COLO829 (cell line): ENCODE results near the gene DYNLT2.

Source experiments
- DNase-seq: peaks from one replicate; pipeline ENCODE4 v3.0.0; 2012; ENCODE audit warnings: low spot score

The DYNLT2 gene, protein sequence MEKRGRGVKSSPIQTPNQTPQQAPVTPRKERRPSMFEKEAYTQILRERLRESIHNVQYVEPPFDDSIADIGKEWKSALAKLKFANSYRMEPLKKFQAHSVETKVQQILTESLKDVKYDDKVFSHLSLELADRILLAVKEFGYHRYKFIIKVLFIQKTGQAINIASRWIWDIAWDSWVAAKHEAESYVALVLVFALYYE

GRCh38 chr6:169751242-169752073 lies at the start of gene DYNLT2, which contains the start of gene ERMARD:
Gene DYNLT2, minus strand, starts transcription at chr6:169751572. Its CDS starts 114 bp downstream, at chr6:169751458.
Gene ERMARD, plus strand, starts transcription at chr6:169751622. Its CDS starts 36 bp downstream, at chr6:169751658.
- peak; percentile 79 for DNase-seq

DNA sequence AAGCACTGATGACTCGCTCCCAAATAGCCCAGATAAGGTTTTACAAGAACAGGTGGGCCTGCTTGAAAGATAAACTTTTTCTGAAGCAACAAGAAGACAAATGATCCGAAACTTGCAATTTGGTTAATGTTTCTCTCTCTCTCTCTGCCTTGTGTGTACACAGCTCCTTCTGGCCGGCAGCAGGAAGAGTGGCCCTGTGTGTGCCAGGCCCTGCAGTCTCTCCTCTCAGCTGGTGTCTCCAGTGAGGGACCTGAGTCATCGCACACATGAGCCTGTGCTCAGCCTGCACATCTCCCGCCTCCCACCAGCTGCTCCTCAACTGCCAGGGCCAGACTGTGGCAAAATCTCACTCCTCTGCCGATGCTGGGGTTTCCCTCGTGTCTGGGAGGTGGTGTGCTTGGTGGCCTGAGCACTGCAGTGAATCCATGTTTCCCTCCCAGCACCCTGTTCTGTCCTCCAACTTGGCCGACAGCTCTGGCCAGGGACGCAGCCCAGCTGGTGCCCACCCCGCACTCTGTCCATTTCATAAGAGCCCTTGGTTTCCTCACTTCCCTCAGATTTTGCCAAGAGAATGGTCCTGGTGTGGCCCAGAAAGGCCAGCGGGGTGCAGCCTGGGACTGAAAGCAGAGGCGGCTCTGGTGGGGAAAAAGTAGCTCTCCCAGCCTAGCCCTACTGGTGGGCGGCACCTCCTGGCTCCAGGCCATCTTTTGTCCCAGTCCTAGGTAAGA lies 49.5 kb upstream of the DYNLT2 start:
- DNase-seq = no peak

- DNase-seq = no peak
These were observed 48.8 kb upstream of the DYNLT2 start for GRCh38 chr6:169800116-169800667.

GRCh38 chr6:169799474-169799926 lies 48.1 kb upstream of the DYNLT2 start:
- DNase-seq = no peak

DNA sequence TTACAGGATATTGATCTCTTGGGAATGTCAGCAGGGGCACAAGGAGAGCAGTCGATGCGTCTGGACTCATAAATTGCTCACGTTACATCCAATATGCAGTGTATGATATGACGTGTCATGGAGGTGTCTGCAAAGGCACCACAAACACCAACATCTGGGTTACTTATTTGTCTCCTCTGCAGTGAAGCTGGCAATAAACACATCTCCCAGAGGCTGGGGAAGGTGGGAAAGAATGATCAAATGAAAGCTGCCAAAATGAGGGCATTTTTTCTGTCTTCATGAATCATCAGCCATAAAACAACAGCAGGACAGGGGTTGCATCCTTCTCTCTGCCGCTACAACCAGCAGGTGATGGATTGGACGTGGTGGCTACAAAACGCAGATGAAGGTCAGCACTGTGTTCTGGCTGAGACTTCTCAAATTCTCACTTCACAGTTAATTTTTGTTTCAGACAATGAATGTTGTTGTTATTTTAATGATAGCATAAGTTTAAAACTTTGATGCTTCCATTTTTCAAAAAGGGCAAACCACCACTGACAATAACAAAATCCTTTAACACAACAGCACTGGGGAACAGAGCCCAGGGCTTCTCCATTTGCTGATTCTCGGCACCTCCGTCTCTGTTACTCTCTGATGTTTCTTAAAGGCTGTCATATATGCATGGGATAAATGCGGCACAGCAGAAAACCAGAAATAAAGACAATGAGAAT lies 47.5 kb upstream of the DYNLT2 start:
- no peak for DNase-seq

DNA sequence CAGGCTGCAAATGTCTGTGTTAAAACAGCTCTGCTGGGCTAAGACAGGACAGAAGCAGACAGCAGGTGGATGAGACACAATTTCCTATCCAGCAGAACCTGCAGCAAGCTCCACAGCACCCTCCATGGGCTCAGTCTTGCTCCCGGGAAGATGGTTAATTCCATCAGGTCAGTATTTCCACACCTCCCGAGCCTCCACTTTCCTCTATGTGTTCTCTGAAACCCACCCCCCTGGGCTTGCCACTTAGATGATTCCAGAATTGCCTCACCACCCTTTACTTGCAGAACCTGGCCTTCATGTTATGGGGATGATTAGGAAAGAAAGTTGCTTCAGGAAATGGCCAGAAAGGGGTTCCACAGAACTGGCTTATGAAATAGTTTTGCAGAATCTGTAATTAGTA lies 43.8 kb upstream of the DYNLT2 start:
- no peak for DNase-seq

DNA sequence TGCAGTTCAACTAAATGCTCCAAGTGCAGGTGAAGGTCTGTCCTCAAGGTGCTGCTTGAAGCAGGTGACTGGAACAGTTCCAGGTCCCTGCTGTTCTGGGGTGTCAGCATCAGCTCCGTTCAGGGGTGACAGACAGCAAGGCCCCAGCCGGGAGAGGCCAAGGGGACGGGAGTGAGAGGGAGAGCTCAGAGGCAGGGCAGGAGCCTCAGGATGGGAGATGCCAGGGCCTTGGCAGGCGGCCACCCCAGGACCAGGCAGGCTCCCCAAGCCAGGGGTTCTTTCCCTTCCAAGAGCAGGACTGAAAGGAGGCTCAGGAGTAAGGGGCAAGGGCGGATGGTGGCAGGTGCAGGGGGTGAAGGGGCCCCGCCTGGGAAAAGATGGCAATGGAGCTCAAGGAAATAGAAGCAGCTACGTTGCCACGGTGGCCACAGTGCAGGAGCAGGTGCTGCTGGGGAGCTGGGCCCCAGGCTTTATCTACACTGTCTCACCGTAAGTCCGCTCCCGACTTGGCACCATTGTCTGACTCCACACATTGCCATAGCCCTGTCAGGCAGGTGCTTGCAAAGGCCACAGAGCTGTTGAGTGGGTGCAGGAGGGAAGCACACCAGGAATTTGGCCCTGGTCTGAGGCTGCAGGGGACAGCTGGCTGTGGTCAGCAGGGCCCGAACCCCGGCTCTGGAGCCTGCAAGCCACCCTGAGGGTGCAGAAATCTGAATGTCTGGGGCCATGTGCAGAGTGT lies 43.1 kb upstream of the DYNLT2 start:
- no peak for DNase-seq

DNA sequence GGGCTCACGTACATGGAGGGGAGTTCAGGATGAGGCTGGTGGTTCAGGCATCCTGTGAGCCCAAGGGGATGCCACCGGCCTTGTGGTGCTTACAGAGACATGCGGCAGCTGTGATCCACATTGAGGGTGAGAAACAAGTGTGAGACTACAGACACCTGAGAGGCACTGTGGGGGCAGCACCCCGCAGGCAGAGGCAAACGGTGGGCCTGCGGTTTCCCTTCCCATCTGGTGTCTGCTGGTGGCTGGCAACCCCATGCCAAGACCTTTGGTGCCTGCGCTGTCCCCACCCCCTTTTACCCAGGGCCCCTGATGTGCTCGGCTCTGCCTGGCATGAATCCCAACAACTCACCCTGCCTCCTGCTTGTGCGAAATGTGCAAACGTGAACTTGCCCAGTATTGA lies 42.0 kb upstream of the DYNLT2 start:
- no peak for DNase-seq

- no peak for DNase-seq
These were observed 41.1 kb upstream of the DYNLT2 start for GRCh38 chr6:169792306-169793015.

DNA sequence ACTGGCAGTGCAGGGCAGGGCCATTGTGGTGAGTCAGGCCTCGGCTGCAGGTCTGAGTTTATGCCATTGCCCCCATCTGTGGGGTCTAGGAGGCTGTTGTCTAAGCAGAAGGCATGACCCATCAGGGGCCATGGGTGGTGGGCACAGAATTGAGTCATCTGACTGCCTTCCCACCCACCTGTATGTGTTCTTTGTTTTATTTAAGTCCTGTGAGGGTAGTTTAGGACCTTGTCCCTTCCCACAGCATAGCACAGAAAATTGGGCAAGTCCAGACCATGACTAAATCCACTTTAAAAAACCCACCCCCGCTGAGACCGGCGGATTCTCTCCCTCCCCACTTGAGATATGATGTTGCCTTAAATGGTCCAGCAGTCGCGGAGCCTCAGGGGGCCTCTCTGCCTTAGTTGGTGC lies 40.4 kb upstream of the DYNLT2 start:
- no peak for DNase-seq

DNA sequence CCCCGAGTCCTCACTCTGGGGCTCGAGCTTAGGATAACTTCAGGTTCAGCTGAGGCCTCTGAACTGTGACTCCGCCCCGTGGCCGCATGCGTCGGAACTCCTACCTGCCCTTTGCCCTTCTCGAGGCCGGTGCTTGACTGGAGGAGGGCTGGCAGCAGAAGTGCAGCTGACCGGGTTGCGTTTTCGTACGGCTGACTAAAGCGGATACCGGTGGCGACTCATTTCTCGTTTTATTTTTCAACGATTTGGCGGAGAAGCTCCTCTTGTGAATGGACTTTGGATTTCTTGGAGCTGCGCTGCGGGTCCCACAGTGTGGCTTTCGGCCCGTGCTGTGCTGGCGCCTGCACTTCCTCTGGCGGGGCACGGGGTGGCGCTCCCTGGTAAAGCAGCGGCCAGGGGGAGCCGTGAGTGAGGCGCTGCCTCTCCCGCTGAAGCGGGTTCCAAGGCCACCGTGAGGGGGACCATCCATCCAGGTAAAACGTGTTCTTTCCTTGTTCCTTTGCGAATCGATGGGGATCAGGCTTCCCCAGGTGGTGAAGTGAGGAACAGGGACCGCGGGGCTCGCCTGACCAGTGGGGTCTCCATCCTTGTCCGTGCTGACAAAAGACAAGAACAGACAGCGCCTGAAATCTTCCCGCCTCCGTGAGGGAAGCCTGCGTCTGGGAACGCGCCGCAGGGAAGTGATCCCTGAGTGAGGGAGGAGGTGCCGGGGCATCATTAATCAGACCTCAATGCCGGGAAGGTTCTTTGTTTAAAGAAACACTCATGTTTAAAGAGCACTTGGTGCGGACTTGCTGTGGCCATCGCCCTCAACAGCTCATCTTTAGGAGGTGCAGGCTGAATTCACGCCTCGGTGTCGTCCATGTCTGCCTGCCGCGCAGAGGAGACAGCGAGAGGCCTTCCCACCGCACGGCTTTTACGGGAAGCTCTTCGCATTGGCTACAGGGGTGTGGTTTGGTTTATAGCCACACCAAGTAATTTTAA lies 38.9 kb upstream of the DYNLT2 start:
- peak; percentile 43 for DNase-seq

DNA sequence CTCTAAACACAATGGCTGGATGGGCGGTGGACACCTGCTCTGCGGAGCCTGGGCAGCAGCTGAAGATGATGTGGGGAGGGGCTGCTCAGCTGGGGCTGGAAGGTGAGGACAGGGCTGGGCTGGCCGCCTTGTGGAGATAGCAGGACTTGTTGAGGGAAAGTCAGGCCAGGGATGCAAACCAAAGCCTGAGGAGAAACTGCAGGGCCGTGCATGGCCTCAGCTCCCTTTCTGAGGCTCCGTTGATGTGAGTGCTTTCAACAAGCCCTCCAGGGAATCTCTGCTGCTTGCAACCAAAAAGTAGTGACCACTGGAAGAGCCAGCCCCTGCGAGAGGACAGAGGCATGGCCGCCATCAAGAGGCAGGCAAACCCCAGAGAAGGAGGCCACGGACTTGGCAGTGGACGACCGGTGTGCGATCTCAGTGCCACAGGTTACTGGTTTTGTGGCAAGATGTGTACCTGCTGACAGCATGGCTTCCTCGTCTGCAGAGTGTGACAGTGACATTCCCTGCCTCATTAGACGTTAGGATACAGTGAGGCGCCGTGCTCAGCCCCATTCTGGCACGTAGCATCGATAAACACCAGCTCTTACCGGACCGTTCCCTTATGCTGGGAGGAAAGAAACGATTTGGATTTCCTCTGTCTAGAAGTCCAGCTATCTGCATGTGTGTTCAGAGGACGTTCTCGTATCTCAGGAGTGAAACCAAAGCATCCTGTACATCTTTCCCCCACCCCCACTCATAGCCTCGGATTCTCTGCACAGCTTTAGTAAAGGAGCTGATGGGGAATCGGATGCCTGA lies 38.0 kb upstream of the DYNLT2 start:
- no peak for DNase-seq

DNA sequence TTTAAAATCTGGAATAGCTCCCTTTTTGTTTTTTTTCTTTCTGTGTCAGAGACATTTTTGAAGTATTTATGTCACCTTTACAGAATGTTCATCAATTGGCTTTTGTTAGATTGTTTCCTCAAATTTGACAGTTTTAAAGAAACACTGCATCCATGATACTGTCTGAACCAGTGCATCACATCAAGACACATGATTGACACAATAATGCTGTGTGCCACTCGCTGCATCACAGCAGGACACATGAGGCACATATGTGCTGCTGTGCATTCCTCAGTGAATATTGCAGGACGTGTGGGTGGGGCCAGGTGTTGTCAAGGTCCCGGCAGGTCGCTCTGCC lies 37.4 kb upstream of the DYNLT2 start:
- DNase-seq = no peak

- no peak for DNase-seq
These were observed 36.4 kb upstream of the DYNLT2 start for GRCh38 chr6:169787797-169788196.

GRCh38 chr6:169786349-169786748 lies 35.0 kb upstream of the DYNLT2 start:
- no peak for DNase-seq

- DNase-seq = no peak
These were observed 34.2 kb upstream of the DYNLT2 start for GRCh38 chr6:169785566-169785965.

DNA sequence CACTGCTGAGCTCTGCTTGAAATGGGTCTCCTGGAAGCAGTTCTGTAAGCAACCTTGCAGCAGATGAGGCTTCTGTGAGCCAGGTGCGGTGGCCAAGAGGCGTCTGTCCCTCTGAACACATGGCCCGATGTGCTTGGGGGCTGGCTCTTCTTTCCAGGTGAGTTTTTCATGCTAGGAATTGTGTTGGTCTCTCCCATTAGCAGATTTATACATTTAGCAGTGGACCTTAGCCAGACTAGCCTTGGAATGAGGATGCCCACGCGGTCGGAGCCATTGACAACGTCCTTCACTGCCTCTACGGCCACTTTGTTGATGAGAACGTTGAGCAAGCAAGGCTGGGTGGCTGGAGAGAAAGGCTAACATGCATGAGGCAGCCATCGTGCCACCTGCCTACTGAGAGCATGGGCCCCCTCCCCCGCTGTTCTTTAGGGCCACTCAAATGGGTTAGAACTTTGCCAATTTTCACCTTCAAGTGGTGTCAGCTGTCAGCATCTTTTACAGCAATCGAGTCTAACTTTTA lies 33.5 kb upstream of the DYNLT2 start:
- DNase-seq = no peak
